Measurements from ENCODE around the gene RIN1. TPM values are rescaled to one million over a fixed set of nuclear protein-coding genes. Genes with fewer than 3 reads are reported as not detected.

RIN1 gene
- total and polyA plus RNA-seq, 5 donors, result 1.6 to 3.8 (median 2.1) TPM

GRCh38 chr11:66349084-66349386 lies 12.8 kb upstream of the RIN1 start:
- no peak overlapping the region for H3K27ac ChIP-seq (ENCODE audit: low read length)
- no peak for ATAC-seq
- peaks cover 9% of the 10 kb centered on the region for H3K4me1 ChIP-seq (ENCODE audit: control insufficient read depth, insufficient read depth, low read length)
- no peak for DNase-seq
- 57% methylated on average over 2 of the region's 2 CpGs for WGBS
- intact Hi-C loops (cut with DNase I), result no loop called here
- no peaks in the 10 kb centered on the region for H3K27me3 ChIP-seq (ENCODE audit: control insufficient read depth, insufficient read depth)
- H3K4me3 ChIP-seq (ENCODE audit: low read length), result no peak overlapping the region
- H3K9me3 ChIP-seq (ENCODE audit: control insufficient read depth, low read length), result no peaks in the 10 kb centered on the region

- intact Hi-C loops (cut with DNase I), result no loop called here
- peak within 1 kb of the TSS; percentile 94 for H3K27ac ChIP-seq (ENCODE audit: low read length)
- ATAC-seq, result peak; percentile 80 to 83
- no peaks in the 10 kb centered on the region for H3K9me3 ChIP-seq (ENCODE audit: control insufficient read depth, low read length)
- no peaks in the 10 kb centered on the region for H3K27me3 ChIP-seq (ENCODE audit: control insufficient read depth, insufficient read depth)
- H3K4me1 ChIP-seq (ENCODE audit: control insufficient read depth, insufficient read depth, low read length), result peaks cover 9% of the 10 kb centered on the region
- peak; percentile 78 to 90 (median 90) for DNase-seq
- under 1% methylated on average over 101 of the region's 101 CpGs for WGBS
- peak within 1 kb of the TSS; percentile 46 for H3K4me3 ChIP-seq (ENCODE audit: low read length)
Measured at GRCh38 chr11:66347425-66348276, 11.4 kb upstream of the RIN1 start, which contains the start of gene B4GAT1. TSS of gene B4GAT1 (minus strand) at chr11:66347629. CDS start at chr11:66347545, 84 bp downstream.

DNA sequence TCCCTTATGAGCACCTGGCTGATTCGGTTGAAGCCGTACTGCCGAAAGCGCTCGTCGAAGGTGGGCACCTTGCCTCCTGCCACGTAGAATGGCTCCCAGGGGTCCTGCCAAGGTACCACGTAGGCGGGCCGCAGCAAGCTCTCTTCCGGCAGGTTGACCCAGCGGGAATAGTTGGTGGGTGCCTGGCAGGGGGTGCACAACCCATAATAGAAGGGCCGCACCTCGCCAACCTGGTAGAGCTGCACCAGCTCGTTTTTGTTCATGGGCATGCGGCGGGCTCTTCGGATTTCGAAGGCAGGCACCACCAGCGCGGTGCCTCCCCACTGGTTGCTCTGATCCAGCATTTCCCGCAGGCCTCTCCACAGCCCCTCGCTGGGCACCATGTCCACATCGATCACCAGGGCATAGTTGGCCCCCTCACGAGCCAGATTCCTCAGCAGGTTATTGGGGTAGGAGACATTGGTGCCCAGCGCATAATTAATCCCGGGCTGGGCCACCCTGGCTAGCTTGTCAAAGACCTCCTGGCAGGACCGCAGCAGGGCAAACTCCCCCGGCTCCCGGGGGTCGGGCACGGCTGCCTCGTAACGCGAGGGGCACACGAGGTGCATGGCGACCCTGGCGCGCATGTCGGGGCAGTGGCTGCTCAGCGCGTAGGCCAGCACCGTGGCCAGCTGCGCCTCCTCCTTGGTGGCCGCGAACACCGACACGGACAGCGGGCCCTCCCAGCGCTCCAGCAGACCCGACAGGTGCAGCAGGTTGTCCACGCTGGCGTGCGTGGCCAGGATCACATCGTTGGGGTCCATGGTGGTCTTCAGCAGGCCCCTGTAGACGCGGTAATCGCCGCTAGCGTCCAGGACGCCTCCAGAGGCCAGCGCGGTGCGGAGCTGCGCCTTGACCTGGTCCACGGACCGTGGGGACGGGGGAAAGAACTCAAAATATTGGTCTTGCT lies 10.5 kb upstream of the RIN1 start:
- WGBS, result 30% methylated on average over 68 of the region's 68 CpGs
- intact Hi-C loops (cut with DNase I), result no loop called here
- DNase-seq (peak; percentile 22 to 72 (median 61)), ATAC-seq (peak; percentile 1 to 3)
- Histone ChIP-seq H3K27me3 (ENCODE audit: control insufficient read depth, insufficient read depth) (no peaks in the 10 kb centered on the region), H3K27ac (ENCODE audit: low read length) (peak overlapping the region; percentile 53), H3K4me1 (ENCODE audit: control insufficient read depth, insufficient read depth, low read length) (peaks cover 9% of the 10 kb centered on the region), H3K4me3 (ENCODE audit: low read length) (peak overlapping the region; percentile 46), H3K9me3 (ENCODE audit: control insufficient read depth, low read length) (no peaks in the 10 kb centered on the region)

GRCh38 chr11:66345316-66345649 lies 9.0 kb upstream of the RIN1 start:
- Histone ChIP-seq H3K27ac (ENCODE audit: low read length) (peak overlapping the region; percentile 81), H3K4me3 (ENCODE audit: low read length) (peak overlapping the region; percentile 81), H3K9me3 (ENCODE audit: control insufficient read depth, low read length) (no peaks in the 10 kb centered on the region), H3K27me3 (ENCODE audit: control insufficient read depth, insufficient read depth) (no peaks in the 10 kb centered on the region), H3K4me1 (ENCODE audit: control insufficient read depth, insufficient read depth, low read length) (peaks cover 9% of the 10 kb centered on the region)
- intact Hi-C loops (cut with DNase I), result no loop called here
- DNase-seq (no peak), ATAC-seq (no peak)
- 5% methylated on average over 7 of the region's 7 CpGs for WGBS

DNA sequence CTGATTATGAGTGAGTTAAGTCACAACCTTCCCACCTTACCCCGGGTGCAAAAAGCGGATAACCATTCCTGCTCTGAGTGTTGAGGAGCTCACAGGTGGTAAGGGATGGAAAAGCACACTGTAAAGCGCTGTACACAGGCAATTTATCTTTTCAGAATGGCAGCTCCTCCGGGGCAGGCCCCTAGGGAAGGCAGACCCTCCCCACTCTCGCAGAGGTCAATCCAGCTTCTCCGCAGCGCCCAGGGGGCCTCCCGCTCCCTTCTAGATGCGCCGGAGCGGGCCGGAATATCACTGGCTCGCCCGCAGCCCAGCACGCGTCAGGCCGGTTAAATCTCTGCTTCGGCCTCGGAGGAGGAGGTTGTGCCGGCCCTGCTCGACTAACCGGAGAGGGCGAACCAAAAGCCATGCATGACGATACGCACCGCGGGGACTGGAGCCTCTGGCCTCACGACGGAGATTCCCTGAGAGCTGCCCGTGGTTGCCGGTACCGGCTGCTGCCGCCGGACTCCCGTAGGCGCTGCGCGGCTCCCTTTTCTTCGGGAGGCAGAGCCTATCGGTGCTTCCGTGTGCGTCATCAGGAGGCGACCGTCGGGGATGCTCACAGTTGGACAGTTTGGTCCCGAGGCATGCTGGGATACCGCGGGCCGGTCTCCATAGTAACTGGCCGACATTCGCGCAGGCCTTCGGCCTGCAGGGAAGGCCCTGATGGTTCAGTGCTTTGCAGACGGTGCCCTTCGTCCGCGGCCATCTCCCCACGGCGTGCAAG lies 8.5 kb upstream of the RIN1 start, which contains the start of gene BRMS1:
Gene BRMS1, minus strand, starts transcription at position 555 of the 766 bp plus-strand sequence. CDS start 2,870 bp downstream, outside the sequence.
- H3K27me3 ChIP-seq (ENCODE audit: control insufficient read depth, insufficient read depth), result no peaks in the 10 kb centered on the region
- peaks cover 9% of the 10 kb centered on the region for H3K4me1 ChIP-seq (ENCODE audit: control insufficient read depth, insufficient read depth, low read length)
- peak; percentile 99 to 100 (median 99) for DNase-seq
- under 1% methylated on average over 59 of the region's 59 CpGs for WGBS
- peak within 1 kb of the TSS; percentile 81 for H3K27ac ChIP-seq (ENCODE audit: low read length)
- ATAC-seq, result peak; percentile 91
- H3K4me3 ChIP-seq (ENCODE audit: low read length), result peak within 1 kb of the TSS; percentile 81
- no peaks in the 10 kb centered on the region for H3K9me3 ChIP-seq (ENCODE audit: control insufficient read depth, low read length)
- intact Hi-C loops (cut with DNase I), result no loop called here

- 92% methylated on average over 8 of the region's 8 CpGs for WGBS
- Histone ChIP-seq H3K27ac (ENCODE audit: low read length) (no peak overlapping the region), H3K9me3 (ENCODE audit: control insufficient read depth, low read length) (no peaks in the 10 kb centered on the region), H3K4me3 (ENCODE audit: low read length) (no peak overlapping the region), H3K4me1 (ENCODE audit: control insufficient read depth, insufficient read depth, low read length) (peaks cover 9% of the 10 kb centered on the region), H3K27me3 (ENCODE audit: control insufficient read depth, insufficient read depth) (no peaks in the 10 kb centered on the region)
- DNase-seq, result peak in 1 of 3 donors; percentile 27
- intact Hi-C loops (cut with DNase I), result no loop called here
- ATAC-seq, result no peak
Measured at GRCh38 chr11:66343176-66343575, 6.9 kb upstream of the RIN1 start.

- Histone ChIP-seq H3K27ac (ENCODE audit: low read length) (no peak overlapping the region), H3K27me3 (ENCODE audit: control insufficient read depth, insufficient read depth) (no peaks in the 10 kb centered on the region), H3K9me3 (ENCODE audit: control insufficient read depth, low read length) (no peaks in the 10 kb centered on the region), H3K4me3 (ENCODE audit: low read length) (no peak overlapping the region), H3K4me1 (ENCODE audit: control insufficient read depth, insufficient read depth, low read length) (peaks cover 9% of the 10 kb centered on the region)
- intact Hi-C loops (cut with DNase I), result no loop called here
- ATAC-seq (no peak), DNase-seq (peak; percentile 5 to 27 (median 13))
- WGBS, result 94% methylated on average over 21 of the region's 21 CpGs
Measured at GRCh38 chr11:66341502-66342126, 5.4 kb upstream of the RIN1 start.

GRCh38 chr11:66340596-66341501 lies 4.6 kb upstream of the RIN1 start:
- Histone ChIP-seq H3K27ac (ENCODE audit: low read length) (no peak overlapping the region), H3K9me3 (ENCODE audit: control insufficient read depth, low read length) (no peaks in the 10 kb centered on the region), H3K4me1 (ENCODE audit: control insufficient read depth, insufficient read depth, low read length) (peaks cover 8% of the 10 kb centered on the region), H3K4me3 (ENCODE audit: low read length) (no peak overlapping the region), H3K27me3 (ENCODE audit: control insufficient read depth, insufficient read depth) (no peaks in the 10 kb centered on the region)
- no peak for ATAC-seq
- intact Hi-C loops (cut with DNase I), result no loop called here
- WGBS, result 94% methylated on average over 28 of the region's 28 CpGs
- DNase-seq, result peak; percentile 10 to 45 (median 35)

GRCh38 chr11:66339686-66340483 lies 3.7 kb upstream of the RIN1 start:
- H3K4me1 ChIP-seq (ENCODE audit: control insufficient read depth, insufficient read depth, low read length), result peaks cover 3% of the 10 kb centered on the region
- WGBS, result 77% methylated on average over 14 of the region's 14 CpGs
- intact Hi-C loops (cut with DNase I), result no loop called here
- ATAC-seq (no peak), DNase-seq (peak; percentile 7 to 38 (median 34))
- no peak overlapping the region for H3K4me3 ChIP-seq (ENCODE audit: low read length)
- H3K27ac ChIP-seq (ENCODE audit: low read length), result no peak overlapping the region
- H3K9me3 ChIP-seq (ENCODE audit: control insufficient read depth, low read length), result no peaks in the 10 kb centered on the region
- H3K27me3 ChIP-seq (ENCODE audit: control insufficient read depth, insufficient read depth), result no peaks in the 10 kb centered on the region

Data from right cardiac atrium (tissue), 5 donors.